WTC11 (cell line): ENCODE measurements around the gene MYMX. TPM values are rescaled to one million over a fixed set of nuclear protein-coding genes. Genes with fewer than 3 reads are reported as not detected.

Experiments used
- ATAC-seq: fragments of 200-7000 bp; cut with Tn5 transposase; 2 replicates; pipeline ENCODE4 v1.10.0; 2021; ENCODE audit warnings: mild to moderate bottlenecking, moderate library complexity
- CTCF ChIA-PET: fragments of 300-600 bp; sonication (Branson Sonifier 250); formaldehyde crosslinking; loops from one replicate; lab custom pipeline; 2021; ENCODE audit warnings: antibody characterized with exemption; lab: Charles Lee
- POLR2A ChIA-PET: fragments of 350-600 bp; sonication (Branson Sonifier 250); formaldehyde crosslinking; loops from one replicate; lab custom pipeline; 2021; ENCODE audit warnings: antibody characterized with exemption; lab: Charles Lee
- DNase-seq: peaks from one replicate; pipeline ENCODE4 v3.0.0; 2021; ENCODE audit warnings: low spot score
- H3K27ac Mint-ChIP-seq: 2 replicates; pipeline ENCODE4 v1.8.0; 2021; ENCODE audit warnings: mixed read lengths
- H3K27me3 Mint-ChIP-seq: 2 replicates; pipeline ENCODE4 v1.8.0; 2021; ENCODE audit warnings: low read depth, mild to moderate bottlenecking, moderate library complexity, mixed read lengths
- H3K36me3 Mint-ChIP-seq: 2 replicates; pipeline ENCODE4 v1.8.0; 2021; ENCODE audit warnings: mixed read lengths
- H3K4me1 Mint-ChIP-seq: 2 replicates; pipeline ENCODE4 v1.8.0; 2022; ENCODE audit warnings: mixed read lengths
- H3K4me3 Mint-ChIP-seq: 2 replicates; pipeline ENCODE4 v1.8.0; 2021; ENCODE audit warnings: mild to moderate bottlenecking, moderate library complexity, mixed read lengths
- H3K9me3 Mint-ChIP-seq: 2 replicates; pipeline ENCODE4 v1.8.0; 2021; ENCODE audit warnings: mixed read lengths
- CBFB ChIP-seq: sonication (generic); formaldehyde crosslinking; IDR thresholded peaks from 2 replicates; pipeline ENCODE4 v1.8.1; 2022; ENCODE audit warnings: mild to moderate bottlenecking, low read depth, missing genetic modification reagents
- CDX4 ChIP-seq: fragments of 250-450 bp; sonication (Bioruptor Pico); IDR thresholded peaks from 2 replicates; pipeline ENCODE4 v1.9.0; 2021; ENCODE audit warnings: moderate library complexity, mild to moderate bottlenecking, inconsistent platforms, borderline replicate concordance
- CREB1 ChIP-seq: sonication (generic); formaldehyde crosslinking; IDR thresholded peaks from 2 replicates; pipeline ENCODE4 v1.8.0; 2023; ENCODE audit warnings: mild to moderate bottlenecking, missing genetic modification reagents
- E2F5 ChIP-seq: sonication (generic); formaldehyde crosslinking; IDR thresholded peaks from 2 replicates; pipeline ENCODE4 v1.8.1; 2022; ENCODE audit warnings: mild to moderate bottlenecking, moderate library complexity, missing genetic modification reagents
- EMX1 ChIP-seq: fragments of 250-450 bp; sonication (Bioruptor Pico); IDR thresholded peaks from 2 replicates; pipeline ENCODE4 v1.8.0; 2021; ENCODE audit warnings: mild to moderate bottlenecking
- ERG ChIP-seq: fragments of 250-450 bp; sonication (Bioruptor Pico); IDR thresholded peaks from 2 replicates; pipeline ENCODE4 v1.8.0; 2021; ENCODE audit warnings: mild to moderate bottlenecking
- ETV6 ChIP-seq: sonication (generic); formaldehyde crosslinking; IDR thresholded peaks from 2 replicates; pipeline ENCODE4 v1.8.1; 2022; ENCODE audit warnings: mild to moderate bottlenecking, missing genetic modification reagents
- FOXK1 ChIP-seq: sonication (generic); formaldehyde crosslinking; IDR thresholded peaks from 2 replicates; pipeline ENCODE4 v1.8.0; 2022; ENCODE audit warnings: mild to moderate bottlenecking, moderate library complexity, missing genetic modification reagents
- FOXP1 ChIP-seq: sonication (generic); formaldehyde crosslinking; IDR thresholded peaks from 2 replicates; pipeline ENCODE4 v1.8.0; 2022; ENCODE audit warnings: missing genetic modification reagents, mild to moderate bottlenecking, moderate library complexity, borderline replicate concordance
- GTF2I ChIP-seq: fragments of 250-450 bp; sonication (Bioruptor Pico); conservative IDR thresholded peaks from 2 replicates; pipeline ENCODE4 v1.4.0; 2021; ENCODE audit warnings: mild to moderate bottlenecking
- HMGXB4 ChIP-seq: sonication (generic); formaldehyde crosslinking; IDR thresholded peaks from 2 replicates; pipeline ENCODE4 v1.8.1; 2023; ENCODE audit warnings: mild to moderate bottlenecking, moderate library complexity, missing genetic modification reagents
- JAZF1 ChIP-seq: fragments of 250-450 bp; sonication (Bioruptor Pico); IDR thresholded peaks from 2 replicates; pipeline ENCODE4 v1.9.0; 2021; ENCODE audit warnings: moderate library complexity, mild to moderate bottlenecking, inconsistent platforms
- JUN ChIP-seq: sonication (generic); formaldehyde crosslinking; IDR thresholded peaks from 2 replicates; pipeline ENCODE4 v1.8.0; 2023; ENCODE audit warnings: mild to moderate bottlenecking, missing genetic modification reagents
- MXD4 ChIP-seq: fragments of 250-450 bp; sonication (Bioruptor Pico); IDR thresholded peaks from 2 replicates; pipeline ENCODE4 v1.8.0; 2021; ENCODE audit warnings: mild to moderate bottlenecking, moderate library complexity, borderline replicate concordance
- MYBL2 ChIP-seq: sonication (generic); formaldehyde crosslinking; IDR thresholded peaks from 2 replicates; pipeline ENCODE4 v1.8.1; 2023; ENCODE audit warnings: mild to moderate bottlenecking, moderate library complexity, missing genetic modification reagents
- NFE2L1 ChIP-seq: sonication (generic); formaldehyde crosslinking; IDR thresholded peaks from 2 replicates; pipeline ENCODE4 v1.8.1; 2023; ENCODE audit warnings: missing genetic modification reagents
- NR1H2 ChIP-seq: sonication (generic); formaldehyde crosslinking; IDR thresholded peaks from 2 replicates; pipeline ENCODE4 v1.9.0; 2021; ENCODE audit warnings: mild to moderate bottlenecking, moderate library complexity, missing genetic modification reagents
- NR2C2 ChIP-seq: sonication (generic); formaldehyde crosslinking; IDR thresholded peaks from 2 replicates; pipeline ENCODE4 v1.8.0; 2022; ENCODE audit warnings: mild to moderate bottlenecking, missing genetic modification reagents
- OVOL2 ChIP-seq: fragments of 250-450 bp; sonication (Bioruptor Pico); IDR thresholded peaks from 2 replicates; pipeline ENCODE4 v1.9.0; 2021; ENCODE audit warnings: mild to moderate bottlenecking, borderline replicate concordance
- PREB ChIP-seq: sonication (generic); formaldehyde crosslinking; IDR thresholded peaks from 2 replicates; pipeline ENCODE4 v1.8.1; 2022; ENCODE audit warnings: mild to moderate bottlenecking, missing genetic modification reagents, moderate library complexity, borderline replicate concordance
- RORB ChIP-seq: fragments of 250-450 bp; sonication (Bioruptor Pico); IDR thresholded peaks from 2 replicates; pipeline ENCODE4 v1.9.0; 2021; ENCODE audit warnings: mild to moderate bottlenecking
- STAT6 ChIP-seq: sonication (generic); formaldehyde crosslinking; conservative IDR thresholded peaks from 2 replicates; pipeline ENCODE4 v1.8.1; 2023; ENCODE audit warnings: mild to moderate bottlenecking, low read depth, missing genetic modification reagents, moderate library complexity
- ZNF138 ChIP-seq: sonication (generic); formaldehyde crosslinking; conservative IDR thresholded peaks from 2 replicates; pipeline ENCODE4 v1.8.1; 2022; ENCODE audit warnings: mild to moderate bottlenecking, moderate library complexity, missing genetic modification reagents
- ZNF219 ChIP-seq: sonication (generic); formaldehyde crosslinking; IDR thresholded peaks from 2 replicates; pipeline ENCODE4 v1.8.0; 2023; ENCODE audit warnings: missing genetic modification reagents, mild to moderate bottlenecking, borderline replicate concordance
- ZNF423 ChIP-seq: fragments of 250-450 bp; sonication (Bioruptor Pico); IDR thresholded peaks from 2 replicates; pipeline ENCODE4 v2.1.2; 2022; ENCODE audit warnings: mild to moderate bottlenecking, moderate library complexity
- total RNA-seq: library from RNA; stranded (reverse); gene quantifications from 3 replicates; pipeline ENCODE4 v1.2.3, GENCODE V29; 2021

The MYMX gene
- total RNA-seq, 1 experiment from 2014 or later = 3.9 TPM

- TF ChIP-seq ERG (CRISPR knock-in tag) = no peak
Measured at GRCh38 chr6:44201200-44201599, 15.5 kb upstream of the MYMX start (continued).

- peaks cover 53% of the 10 kb centered on the region for H3K4me1 Mint-ChIP-seq
- DNase-seq (no peak), ATAC-seq (no peak)
- H3K27me3 Mint-ChIP-seq = no peaks in the 10 kb centered on the region; the same call in 1 of the 2 replicates
- TF ChIP-seq E2F5 (CRISPR knock-in tag) = no peak
- no peak for TF ChIP-seq NR2C2 (CRISPR knock-in tag)
- TF ChIP-seq JAZF1 (CRISPR knock-in tag) = no peak
- no peak for TF ChIP-seq EMX1
- no peak for TF ChIP-seq CREB1
- no peak for TF ChIP-seq MYBL2
- no peak for TF ChIP-seq PREB (CRISPR knock-in tag)
- no peak for TF ChIP-seq CDX4 (CRISPR knock-in tag)
- TF ChIP-seq STAT6 = no peak
- TF ChIP-seq OVOL2 (CRISPR knock-in tag) = no peak
- no peak for TF ChIP-seq ZNF219 (CRISPR knock-in tag)
- TF ChIP-seq RORB = no peak
- no peaks in the 10 kb centered on the region for H3K9me3 Mint-ChIP-seq
- ChIA-PET CTCF (interaction anchor here (1.2 to 3.7 kb wide), 9 partner anchors 9 to 66 kb away, joined by 4 to 28 read pairs (median 6); partner anchors contain the start of gene SLC29A1), POLR2A (interaction anchor here (1.0 to 1.9 kb wide), 7 partner anchors 9 to 45 kb away, joined by 4 to 21 read pairs (median 7); partner anchors contain the start of genes HSP90AB1 and SLC29A1)
- no peaks in the 10 kb centered on the region for H3K36me3 Mint-ChIP-seq
- no peak overlapping the region for H3K4me3 Mint-ChIP-seq
- peak overlapping the region; percentile 100 for H3K27ac Mint-ChIP-seq
Measured at GRCh38 chr6:44201638-44202303, 15.0 kb upstream of the MYMX start.

GRCh38 chr6:44202332-44202971 lies 14.3 kb upstream of the MYMX start:
- peak; percentile 79 for DNase-seq
- ChIA-PET CTCF (interaction anchor here (0.6 to 3.7 kb wide), 13 partner anchors 10 to 54 kb away, joined by 3 to 28 read pairs (median 5); partner anchors contain the start of genes MYMX and SLC29A1), POLR2A (interaction anchor here (0.6 to 1.9 kb wide), 7 partner anchors 9 to 69 kb away, joined by 3 to 21 read pairs (median 9); partner anchors contain the start of genes HSP90AB1, MYMX and SLC29A1)
- no peaks in the 10 kb centered on the region for H3K9me3 Mint-ChIP-seq
- no peaks in the 10 kb centered on the region for H3K36me3 Mint-ChIP-seq
- ATAC-seq = peak; percentile 86
- no peak overlapping the region for H3K4me3 Mint-ChIP-seq
- no peaks in the 10 kb centered on the region; the same call in 1 of the 2 replicates for H3K27me3 Mint-ChIP-seq
- H3K4me1 Mint-ChIP-seq = peaks cover 60% of the 10 kb centered on the region
- H3K27ac Mint-ChIP-seq = peak overlapping the region; percentile 100
- TF ChIP-seq NR1H2 (CRISPR knock-in tag) = no peak
- TF ChIP-seq FOXP1 (CRISPR knock-in tag) = no peak
- peak; percentile 80; the same call in 1 of the 2 replicates for TF ChIP-seq FOXK1 (CRISPR knock-in tag)
- peak; percentile 49; the same call in 1 of the 2 replicates for TF ChIP-seq NFE2L1 (CRISPR knock-in tag)
- TF ChIP-seq ETV6 = no peak
- TF ChIP-seq HMGXB4 = no peak
- TF ChIP-seq ZNF138 (CRISPR knock-in tag) = no peak
- TF ChIP-seq CBFB = no peak
- TF ChIP-seq ZNF423 (CRISPR knock-in tag) = no peak
- no peak for TF ChIP-seq EMX1
- no peak for TF ChIP-seq MXD4
- TF ChIP-seq JUN (CRISPR knock-in tag) = no peak
- no peak for TF ChIP-seq GTF2I (CRISPR knock-in tag)
